GM12874 (cell line): ENCODE measurements around the gene CRB1.

Source experiments
- CTCF ChIP-seq: IDR thresholded peaks from 2 replicates; pipeline ENCODE4 v1.5.1; 2011; ENCODE audit warnings: low read depth, mild to moderate bottlenecking, control low read depth, low read length, moderate library complexity; ENCODE audit not compliant: insufficient read depth

The CRB1 gene

GRCh38 chr1:197392541-197392940 is 124.5 kb downstream of the CRB1 start:
- no peak for TF ChIP-seq CTCF

- TF ChIP-seq CTCF = no peak
Measured at GRCh38 chr1:197393105-197393504, 125.1 kb downstream of the CRB1 start.

- no peak for TF ChIP-seq CTCF
Measured at GRCh38 chr1:197393772-197394171, 125.7 kb downstream of the CRB1 start.

- TF ChIP-seq CTCF = no peak
Measured at GRCh38 chr1:197394831-197395608, 127.0 kb downstream of the CRB1 start.

GRCh38 chr1:197397895-197398294 is 129.8 kb downstream of the CRB1 start:
- no peak for TF ChIP-seq CTCF

- peak; percentile 55 for TF ChIP-seq CTCF
Measured at GRCh38 chr1:197399755-197400521, 131.9 kb downstream of the CRB1 start.

GRCh38 chr1:197400522-197400902 is 132.5 kb downstream of the CRB1 start:
- no peak for TF ChIP-seq CTCF
